Upper lobe of right lung (tissue), 1 donor: ENCODE results near the gene NDUFV3. TPM values are rescaled to one million over a fixed set of nuclear protein-coding genes. Genes with fewer than 3 reads are reported as not detected.
"Not testable (repeated sequence)": the region's sequence is repeated elsewhere in the genome, so short reads cannot be mapped to it uniquely, and the experiment has no call there.

Experiments used
- ATAC-seq: fragments of 200-7000 bp; cut with Tn5 transposase; one replicate; pipeline ENCODE4 v1.9.1; 2020; ENCODE audit warnings: mild to moderate bottlenecking, moderate library complexity
- DNase-seq: peaks from one replicate; pipeline ENCODE4 v3.0.0-alpha.2; 2020
- H3K27ac ChIP-seq: fragments of 200-600 bp; one replicate; pipeline ENCODE4 v1.8.0; 2022
- H3K27me3 ChIP-seq: fragments of 200-600 bp; one replicate; pipeline ENCODE4 v1.8.0; 2022; ENCODE audit warnings: mild to moderate bottlenecking
- H3K36me3 ChIP-seq: fragments of 200-600 bp; one replicate; pipeline ENCODE4 v1.8.0; 2022
- H3K4me1 ChIP-seq: fragments of 200-600 bp; one replicate; pipeline ENCODE4 v1.8.0; 2022
- H3K4me3 ChIP-seq: fragments of 200-600 bp; one replicate; pipeline ENCODE4 v1.8.0; 2022; ENCODE audit warnings: mild to moderate bottlenecking
- H3K9me3 ChIP-seq: fragments of 200-600 bp; one replicate; pipeline ENCODE4 v1.8.0; 2022
- intact Hi-C: fragments of 100-400 bp; cut with DNase I; formaldehyde crosslinking; loops from one replicate; pipeline ENCODE4 v1.11.0; 2022
- total RNA-seq: library from RNA; stranded (reverse); fragmentation: NEBNext Ultra II Directional; extraction: Animal tissue kit (Norgen Biotek cat#: 25700); gene quantifications from one replicate; pipeline ENCODE4 v1.2.1, GENCODE V29; 2021
- TF ChIP-seq, protein P1 (sequence below): fragments of 200-600 bp; IDR thresholded peaks from one replicate; pipeline ENCODE4 v1.8.0; 2022; ENCODE audit warnings: antibody characterized with exemption
- donor health status: DM: no; HTN: yes; CAD: no; lungs with severe emphysema.

NDUFV3 gene
- total RNA-seq, 1 donor from 2014 or later, result 38.5 TPM

DNA sequence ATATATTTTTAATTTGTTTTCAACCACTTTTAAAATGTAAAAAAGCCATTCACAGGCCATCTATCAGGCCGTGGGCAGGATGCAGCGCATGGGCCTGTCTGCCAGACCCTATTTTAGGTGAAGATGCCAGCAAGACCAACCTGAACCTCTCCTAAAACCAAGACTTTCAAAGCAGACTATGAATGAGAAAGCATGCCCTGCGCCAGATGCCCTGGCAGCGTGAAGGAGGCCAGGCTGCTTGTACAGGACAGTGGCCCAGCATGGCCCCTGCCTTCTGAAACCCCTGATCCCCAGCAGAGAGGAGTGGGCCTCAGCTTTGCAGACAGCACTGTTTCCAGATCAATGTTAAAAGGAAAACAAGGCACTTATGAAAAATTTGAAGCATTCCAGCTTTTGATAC, 45.4 kb upstream of the NDUFV3 start:
- peak; percentile 21 for DNase-seq
- H3K4me3 ChIP-seq, result no peak overlapping the region
- no peak for ATAC-seq

DNA sequence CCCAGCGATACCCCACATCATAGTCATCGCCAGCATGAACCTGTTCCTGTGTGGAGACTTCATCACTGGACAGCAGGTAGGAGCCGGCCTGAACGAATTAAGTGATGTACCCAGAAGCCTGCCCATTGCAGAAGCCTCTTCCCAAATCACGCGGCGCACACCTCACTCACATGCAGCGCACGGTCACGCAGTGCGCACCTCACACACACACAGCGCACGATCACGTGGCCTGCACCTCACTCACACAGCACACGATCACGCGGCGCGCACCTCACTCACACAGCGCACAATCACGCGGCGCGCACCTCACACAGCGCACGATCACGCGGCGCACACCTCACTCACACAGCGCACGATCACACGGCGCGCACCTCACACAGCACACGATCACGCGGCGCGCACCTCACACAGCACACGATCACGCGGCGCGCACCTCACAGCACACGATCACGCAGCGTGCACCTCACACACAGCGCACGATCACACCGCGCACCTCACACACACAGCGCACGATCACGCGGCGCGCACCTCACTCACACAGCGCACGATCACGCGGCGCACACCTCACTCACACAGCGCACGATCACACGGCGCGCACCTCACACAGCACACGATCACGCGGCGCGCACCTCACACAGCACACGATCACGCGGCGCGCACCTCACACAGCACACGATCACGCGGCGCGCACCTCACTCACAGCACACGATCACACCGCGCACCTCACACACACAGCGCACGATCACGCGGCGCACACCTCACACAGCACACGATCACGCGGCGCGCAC, 44.8 kb upstream of the NDUFV3 start:
- ATAC-seq, intact Hi-C loops, H3K27me3 ChIP-seq, H3K9me3 ChIP-seq, H3K27ac ChIP-seq, H3K4me3 ChIP-seq, H3K4me1 ChIP-seq: not testable (repeated sequence)
- DNase-seq, result peak; percentile 28
- H3K36me3 ChIP-seq, result peaks cover 75% of the 10 kb centered on the region

More for the DNA sequence above, 45.4 kb upstream of the NDUFV3 start:
- H3K27ac ChIP-seq, result no peak overlapping the region
- no peaks in the 10 kb centered on the region for H3K27me3 ChIP-seq
- intact Hi-C loops, result no loop called here
- TF ChIP-seq, protein P1, sequence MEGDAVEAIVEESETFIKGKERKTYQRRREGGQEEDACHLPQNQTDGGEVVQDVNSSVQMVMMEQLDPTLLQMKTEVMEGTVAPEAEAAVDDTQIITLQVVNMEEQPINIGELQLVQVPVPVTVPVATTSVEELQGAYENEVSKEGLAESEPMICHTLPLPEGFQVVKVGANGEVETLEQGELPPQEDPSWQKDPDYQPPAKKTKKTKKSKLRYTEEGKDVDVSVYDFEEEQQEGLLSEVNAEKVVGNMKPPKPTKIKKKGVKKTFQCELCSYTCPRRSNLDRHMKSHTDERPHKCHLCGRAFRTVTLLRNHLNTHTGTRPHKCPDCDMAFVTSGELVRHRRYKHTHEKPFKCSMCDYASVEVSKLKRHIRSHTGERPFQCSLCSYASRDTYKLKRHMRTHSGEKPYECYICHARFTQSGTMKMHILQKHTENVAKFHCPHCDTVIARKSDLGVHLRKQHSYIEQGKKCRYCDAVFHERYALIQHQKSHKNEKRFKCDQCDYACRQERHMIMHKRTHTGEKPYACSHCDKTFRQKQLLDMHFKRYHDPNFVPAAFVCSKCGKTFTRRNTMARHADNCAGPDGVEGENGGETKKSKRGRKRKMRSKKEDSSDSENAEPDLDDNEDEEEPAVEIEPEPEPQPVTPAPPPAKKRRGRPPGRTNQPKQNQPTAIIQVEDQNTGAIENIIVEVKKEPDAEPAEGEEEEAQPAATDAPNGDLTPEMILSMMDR, result no peak
- H3K4me1 ChIP-seq, result peaks cover 5% of the 10 kb centered on the region
- no peaks in the 10 kb centered on the region for H3K9me3 ChIP-seq
- H3K36me3 ChIP-seq, result peaks cover 73% of the 10 kb centered on the region

DNA sequence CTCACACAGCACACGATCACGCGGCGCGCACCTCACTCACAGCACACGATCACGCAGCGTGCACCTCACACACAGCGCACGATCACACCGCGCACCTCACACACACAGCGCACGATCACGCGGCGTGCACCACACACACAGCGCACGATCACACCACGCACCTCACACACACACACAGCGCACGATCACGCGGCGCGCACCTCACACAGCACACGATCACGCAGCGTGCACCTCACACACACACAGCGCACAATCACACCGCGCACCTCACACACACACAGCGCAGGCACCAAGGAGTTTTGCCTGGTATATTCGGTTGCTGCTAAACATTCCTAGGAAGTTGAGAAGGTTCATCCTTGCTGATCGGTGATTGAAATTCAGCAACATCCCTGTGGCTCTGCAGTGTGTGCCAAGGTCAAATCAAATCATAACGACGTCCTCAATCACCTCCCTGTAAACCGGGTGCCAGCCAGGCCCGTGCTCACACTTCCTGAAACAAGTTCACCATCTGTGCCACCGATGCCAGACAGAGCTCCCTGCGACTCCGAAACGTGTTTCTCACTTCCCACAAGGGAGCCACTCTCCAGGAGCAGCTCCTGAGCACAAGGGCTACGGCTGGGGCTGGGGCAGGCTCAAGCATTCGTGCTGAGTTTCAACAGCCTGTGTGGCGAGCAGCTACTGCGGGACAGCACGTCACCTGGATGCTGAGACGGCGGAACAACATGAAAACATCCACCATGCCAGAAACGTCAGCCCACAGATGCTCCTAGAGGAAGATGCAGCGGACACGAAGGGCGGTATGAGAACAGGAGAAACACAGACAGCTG, 44.0 kb upstream of the NDUFV3 start:
- intact Hi-C loops, result no loop called here
- Histone ChIP-seq H3K36me3 (peaks cover 76% of the 10 kb centered on the region), H3K27me3 (no peaks in the 10 kb centered on the region), H3K9me3 (no peaks in the 10 kb centered on the region), H3K27ac (no peak overlapping the region), H3K4me3 (no peak overlapping the region), H3K4me1 (peaks cover 5% of the 10 kb centered on the region)
- DNase-seq (peak; percentile 58), ATAC-seq (no peak)
- TF ChIP-seq, protein P1, result no peak

DNA sequence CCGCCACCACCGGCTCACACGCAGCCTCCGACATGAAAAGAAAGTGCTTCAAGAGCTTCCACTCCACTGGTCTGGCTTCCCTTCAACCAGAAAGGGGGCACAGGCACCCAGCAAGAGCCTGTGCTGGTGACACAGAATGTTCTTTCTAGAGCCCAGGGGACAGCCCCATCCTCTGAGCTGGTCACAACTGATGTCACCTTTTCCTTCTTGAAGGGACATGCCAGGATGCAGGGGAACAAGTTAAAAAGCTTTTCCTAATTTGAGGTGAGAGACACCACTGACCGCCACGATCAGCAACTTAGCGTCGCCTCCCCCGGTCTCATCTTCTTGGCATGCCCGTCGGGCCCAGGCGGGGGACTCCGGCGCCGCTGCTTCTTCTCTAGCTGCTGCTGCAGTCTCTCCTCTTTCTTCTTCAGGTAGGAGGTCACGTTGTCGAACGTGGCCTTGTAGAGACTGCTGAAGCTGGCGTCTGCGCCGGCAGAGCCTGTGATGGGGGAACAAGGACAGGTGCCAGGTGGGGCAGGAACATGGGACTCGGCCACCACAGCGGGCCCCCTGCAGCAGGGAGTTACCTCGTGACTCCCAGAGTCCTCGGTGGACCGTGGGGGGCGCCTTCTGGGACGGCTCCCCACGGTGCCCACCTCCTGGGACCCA, 43.2 kb upstream of the NDUFV3 start:
- intact Hi-C loops, result no loop called here
- DNase-seq, result no peak
- TF ChIP-seq, protein P1, result no peak

DNA sequence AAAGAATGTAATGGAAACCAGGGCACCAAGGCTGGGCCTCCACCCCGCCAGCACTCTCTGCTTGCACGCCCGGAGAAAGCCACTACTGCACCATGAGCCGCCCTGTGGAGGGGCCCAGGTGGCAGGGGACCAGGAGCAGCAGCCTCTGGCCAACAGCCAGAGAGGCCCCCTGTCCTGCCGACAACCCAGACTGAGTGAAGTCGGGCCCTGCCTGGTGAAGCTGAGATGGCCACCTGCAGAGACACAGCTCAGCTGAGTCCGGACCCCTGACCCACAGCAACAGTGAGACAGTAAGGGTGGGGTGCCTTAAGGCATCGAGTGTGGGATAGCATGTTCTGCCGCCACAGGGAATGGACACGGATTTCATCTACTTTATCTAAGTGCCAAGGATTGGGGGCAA, 42.6 kb upstream of the NDUFV3 start:
- H3K27me3 ChIP-seq, result no peaks in the 10 kb centered on the region
- H3K9me3 ChIP-seq, result no peaks in the 10 kb centered on the region
- DNase-seq (no peak), ATAC-seq (no peak)
- peaks cover 8% of the 10 kb centered on the region for H3K4me1 ChIP-seq
- no peak overlapping the region for H3K27ac ChIP-seq
- H3K4me3 ChIP-seq, result no peak overlapping the region
- peaks cover 81% of the 10 kb centered on the region for H3K36me3 ChIP-seq
- intact Hi-C loops, result no loop called here
- TF ChIP-seq, protein P1, result no peak

More for the DNA sequence above, 43.2 kb upstream of the NDUFV3 start:
- H3K36me3 ChIP-seq, result peaks cover 79% of the 10 kb centered on the region
- H3K4me1 ChIP-seq, result peaks cover 7% of the 10 kb centered on the region
- H3K9me3 ChIP-seq, result no peaks in the 10 kb centered on the region
- no peaks in the 10 kb centered on the region for H3K27me3 ChIP-seq
- ATAC-seq, result no peak
- no peak overlapping the region for H3K4me3 ChIP-seq
- no peak overlapping the region for H3K27ac ChIP-seq
